ENCODE data around the gene LNX1. TPM values are rescaled to one million over a fixed set of nuclear protein-coding genes. Genes with fewer than 3 reads are reported as not detected.

The LNX1 gene
- total RNA-seq, 2 experiments from 2014 or later: not detected

DNA sequence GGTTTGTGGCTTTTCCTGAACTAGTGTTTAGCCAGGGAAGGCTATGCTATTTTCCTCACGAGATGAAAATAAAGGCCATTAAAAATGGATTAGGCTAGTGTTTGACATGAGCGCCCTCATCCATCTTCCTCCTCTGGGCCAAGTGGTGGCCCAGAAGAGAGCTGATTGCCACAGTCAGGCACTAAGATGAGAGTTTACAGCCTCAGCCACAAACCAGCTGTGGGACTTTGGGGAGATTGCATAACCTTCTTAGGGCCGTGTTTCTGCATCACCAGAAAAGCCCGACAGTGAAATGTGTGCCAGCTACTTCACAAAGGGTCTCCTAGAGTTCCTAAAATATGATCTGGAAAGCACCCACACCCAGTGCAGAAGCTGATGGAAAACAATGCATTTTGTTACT lies 42.3 kb upstream of the LNX1 start:
- ChIA-PET POLR2A (interaction anchor here (0.7 to 0.8 kb wide), 2 partner anchors 15 to 26 kb away, joined by 3 read pairs; no protein-coding TSS in a partner anchor), CTCF (ENCODE audit: unreplicated experiment) (no interaction called here)
- H3K36me3 ChIP-seq (ENCODE audit: insufficient read depth, low read length): no peaks in the 10 kb centered on the region

DNA sequence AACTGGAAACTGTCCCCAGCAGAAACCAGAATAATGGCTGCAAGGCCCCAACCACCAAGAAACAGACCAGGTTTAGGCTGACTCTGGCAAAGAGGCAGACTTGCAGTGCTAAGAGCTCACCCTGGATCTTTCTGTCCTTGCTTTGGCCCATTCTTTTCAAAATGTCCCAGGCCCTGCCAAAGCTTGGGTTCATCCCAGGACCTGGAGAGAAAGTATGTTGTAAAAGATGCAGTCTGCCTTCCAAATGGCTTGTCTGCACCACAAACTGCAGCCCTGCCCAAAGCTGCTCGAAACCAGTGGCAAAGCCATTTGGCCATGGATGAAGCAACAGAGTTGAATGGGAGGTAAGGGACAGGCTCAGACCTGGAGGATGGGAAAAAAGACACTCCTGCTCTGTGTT lies 38.0 kb upstream of the LNX1 start:
- no peaks in the 10 kb centered on the region for H3K36me3 ChIP-seq (ENCODE audit: insufficient read depth, low read length)
- H3K4me1 ChIP-seq (ENCODE audit: insufficient read depth, low read length, poor library complexity, severe bottlenecking): no peaks in the 10 kb centered on the region
- no peaks in the 10 kb centered on the region for H3K79me2 ChIP-seq (ENCODE audit: insufficient read depth, low read depth, low read length)
- POLR2A ChIA-PET: interaction anchor here (0.6 to 1.6 kb wide), 2 partner anchors 20 to 23 kb away, joined by 3 to 4 read pairs; no protein-coding TSS in a partner anchor
- H4K20me1 ChIP-seq (ENCODE audit: insufficient read depth, low read length): no peaks in the 10 kb centered on the region
- no peak overlapping the region for H3K4me2 ChIP-seq (ENCODE audit: low read length)
- no peak for DNase-seq (ENCODE audit: low spot score)
- no peaks in the 10 kb centered on the region for H3K9me3 ChIP-seq (ENCODE audit: low read length)
- CTCF ChIA-PET (ENCODE audit: unreplicated experiment): no interaction called here
- TF ChIP-seq, protein P1, sequence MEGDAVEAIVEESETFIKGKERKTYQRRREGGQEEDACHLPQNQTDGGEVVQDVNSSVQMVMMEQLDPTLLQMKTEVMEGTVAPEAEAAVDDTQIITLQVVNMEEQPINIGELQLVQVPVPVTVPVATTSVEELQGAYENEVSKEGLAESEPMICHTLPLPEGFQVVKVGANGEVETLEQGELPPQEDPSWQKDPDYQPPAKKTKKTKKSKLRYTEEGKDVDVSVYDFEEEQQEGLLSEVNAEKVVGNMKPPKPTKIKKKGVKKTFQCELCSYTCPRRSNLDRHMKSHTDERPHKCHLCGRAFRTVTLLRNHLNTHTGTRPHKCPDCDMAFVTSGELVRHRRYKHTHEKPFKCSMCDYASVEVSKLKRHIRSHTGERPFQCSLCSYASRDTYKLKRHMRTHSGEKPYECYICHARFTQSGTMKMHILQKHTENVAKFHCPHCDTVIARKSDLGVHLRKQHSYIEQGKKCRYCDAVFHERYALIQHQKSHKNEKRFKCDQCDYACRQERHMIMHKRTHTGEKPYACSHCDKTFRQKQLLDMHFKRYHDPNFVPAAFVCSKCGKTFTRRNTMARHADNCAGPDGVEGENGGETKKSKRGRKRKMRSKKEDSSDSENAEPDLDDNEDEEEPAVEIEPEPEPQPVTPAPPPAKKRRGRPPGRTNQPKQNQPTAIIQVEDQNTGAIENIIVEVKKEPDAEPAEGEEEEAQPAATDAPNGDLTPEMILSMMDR (conservative IDR thresholded peaks at IDR 0.05; ENCODE audit: low read length): no peak
- no peak for TF ChIP-seq EZH2phosphoT487 (IDR thresholded peaks at IDR 0.05; ENCODE audit: borderline replicate concordance, low read depth, low read length)
- H2AFZ ChIP-seq (ENCODE audit: low read length): no peak overlapping the region
- BruUV-seq (replicated peaks): no TSS peak
- H3K27ac ChIP-seq (ENCODE audit: low read depth, low read length, poor library complexity, severe bottlenecking): no peak overlapping the region
- no peak overlapping the region for H3K4me3 ChIP-seq (ENCODE audit: low read depth, low read length, poor library complexity, severe bottlenecking)
- intact Hi-C loops (cut with micrococcal nuclease; ENCODE audit: unreplicated experiment): no loop called here
- H3K9me2 ChIP-seq (ENCODE audit: insufficient read depth, low read length): no peaks in the 10 kb centered on the region

More for the DNA sequence above, 42.3 kb upstream of the LNX1 start:
- intact Hi-C loops (cut with micrococcal nuclease; ENCODE audit: unreplicated experiment): no loop called here
- no peaks in the 10 kb centered on the region for H3K79me2 ChIP-seq (ENCODE audit: insufficient read depth, low read depth, low read length)
- H4K20me1 ChIP-seq (ENCODE audit: insufficient read depth, low read length): no peaks in the 10 kb centered on the region
- no peaks in the 10 kb centered on the region for H3K9me2 ChIP-seq (ENCODE audit: insufficient read depth, low read length)
- no TSS peak for BruUV-seq (replicated peaks)
- H3K27ac ChIP-seq (ENCODE audit: low read depth, low read length, poor library complexity, severe bottlenecking): no peak overlapping the region
- TF ChIP-seq EZH2phosphoT487 (IDR thresholded peaks at IDR 0.05; ENCODE audit: borderline replicate concordance, low read depth, low read length): no peak
- TF ChIP-seq, protein P1 (conservative IDR thresholded peaks at IDR 0.05; ENCODE audit: low read length): no peak
- no peaks in the 10 kb centered on the region for H3K9me3 ChIP-seq (ENCODE audit: low read length)
- H3K4me3 ChIP-seq (ENCODE audit: low read depth, low read length, poor library complexity, severe bottlenecking): no peak overlapping the region
- no peak overlapping the region for H3K4me2 ChIP-seq (ENCODE audit: low read length)
- no peaks in the 10 kb centered on the region for H3K4me1 ChIP-seq (ENCODE audit: insufficient read depth, low read length, poor library complexity, severe bottlenecking)
- no peak overlapping the region for H2AFZ ChIP-seq (ENCODE audit: low read length)
- no peak for DNase-seq (ENCODE audit: low spot score)

DNA sequence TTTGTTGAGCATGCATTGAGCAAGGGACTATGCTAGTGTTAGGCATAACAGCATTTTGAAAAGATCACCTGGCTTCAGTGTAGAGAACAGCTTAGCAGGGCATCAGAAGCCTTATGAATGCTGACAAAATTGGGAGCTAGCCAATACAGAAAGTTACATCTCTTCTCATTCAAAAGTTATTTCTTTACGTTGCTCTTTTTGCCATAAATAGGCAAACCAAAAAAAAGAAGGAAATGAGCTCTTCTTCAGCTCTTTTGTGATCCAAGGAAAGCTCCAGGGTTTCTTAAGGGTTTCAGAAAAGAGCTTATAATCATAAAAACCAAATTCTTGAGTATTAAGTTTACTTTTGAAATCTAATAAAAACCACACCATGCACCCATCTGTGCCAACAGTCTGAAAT lies 35.2 kb upstream of the LNX1 start:
- no peak overlapping the region for H3K4me3 ChIP-seq (ENCODE audit: low read depth, low read length, poor library complexity, severe bottlenecking)
- DNase-seq (ENCODE audit: low spot score): no peak
- no peaks in the 10 kb centered on the region for H3K4me1 ChIP-seq (ENCODE audit: insufficient read depth, low read length, poor library complexity, severe bottlenecking)
- ChIA-PET CTCF (ENCODE audit: unreplicated experiment) (no interaction called here), POLR2A (interaction anchor here (0.7 to 1.2 kb wide), 4 partner anchors 9 to 518 kb away, joined by 3 to 4 read pairs (median 3); no protein-coding TSS in a partner anchor)
- no peaks in the 10 kb centered on the region for H4K20me1 ChIP-seq (ENCODE audit: insufficient read depth, low read length)
- no peak overlapping the region for H3K27ac ChIP-seq (ENCODE audit: low read depth, low read length, poor library complexity, severe bottlenecking)
- H3K36me3 ChIP-seq (ENCODE audit: insufficient read depth, low read length): no peaks in the 10 kb centered on the region
- no peaks in the 10 kb centered on the region for H3K9me3 ChIP-seq (ENCODE audit: low read length)
- H3K79me2 ChIP-seq (ENCODE audit: insufficient read depth, low read depth, low read length): no peaks in the 10 kb centered on the region
- no peak for TF ChIP-seq EZH2phosphoT487 (IDR thresholded peaks at IDR 0.05; ENCODE audit: borderline replicate concordance, low read depth, low read length)
- TF ChIP-seq, protein P1 (conservative IDR thresholded peaks at IDR 0.05; ENCODE audit: low read length): no peak
- no peak overlapping the region for H2AFZ ChIP-seq (ENCODE audit: low read length)
- no peaks in the 10 kb centered on the region for H3K9me2 ChIP-seq (ENCODE audit: insufficient read depth, low read length)
- intact Hi-C loops (cut with micrococcal nuclease; ENCODE audit: unreplicated experiment): no loop called here
- no TSS peak for BruUV-seq (replicated peaks)
- H3K4me2 ChIP-seq (ENCODE audit: low read length): no peak overlapping the region

Data from OCI-LY7 (cell line).